ENCODE data around the gene OR5M3. TPM values are rescaled to one million over a fixed set of nuclear protein-coding genes. Genes with fewer than 3 reads are reported as not detected.
A peak's percentile ranks its signal among the peaks of the same experiment; 100 is the strongest.

Gene OR5M3
- not detected in 3 replicates for total RNA-seq
- long read RNA-seq: 0 reads

DNA sequence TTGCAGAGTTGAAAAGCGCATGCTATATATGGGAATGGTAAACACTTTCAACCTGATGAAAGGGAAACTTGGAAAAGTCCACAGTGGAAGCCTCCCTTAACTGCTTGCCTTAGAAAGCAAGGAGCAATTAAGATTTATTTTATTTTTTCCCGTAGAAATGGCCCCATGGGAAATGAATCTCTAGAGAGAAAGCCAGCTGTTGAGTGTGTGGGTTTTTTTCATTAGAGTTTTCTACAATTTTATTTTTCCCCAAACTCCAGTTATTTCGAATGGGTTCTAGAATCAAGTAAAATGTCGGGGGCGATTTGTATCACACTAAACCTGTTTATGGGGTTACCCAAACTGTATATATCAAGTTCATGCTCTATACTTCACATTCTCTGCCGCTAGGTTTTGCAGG is at the start of gene OR5M3:
Gene OR5M3, minus strand, starts transcription at position 101 of the 400 bp plus-strand sequence. CDS start 2,855 bp downstream, outside the sequence.
- no peaks in the 10 kb centered on the region for H3K36me3 Mint-ChIP-seq (ENCODE audit: low read depth)
- H3K27ac Mint-ChIP-seq (ENCODE audit: unreplicated experiment): no peak within 1 kb of the TSS
- no peak for TF ChIP-seq CTCF (IDR thresholded peaks at IDR 0.05)
- DNase-seq (ENCODE audit: low spot score): no peak
- H3K27me3 Mint-ChIP-seq (ENCODE audit: low read depth): no peaks in the 10 kb centered on the region
- no peaks in the 10 kb centered on the region for H3K4me1 Mint-ChIP-seq (ENCODE audit: low read depth)
- H3K9me3 Mint-ChIP-seq (ENCODE audit: low read depth): no peaks in the 10 kb centered on the region
- no peak within 1 kb of the TSS for H3K4me3 Mint-ChIP-seq (ENCODE audit: unreplicated experiment)

DNA sequence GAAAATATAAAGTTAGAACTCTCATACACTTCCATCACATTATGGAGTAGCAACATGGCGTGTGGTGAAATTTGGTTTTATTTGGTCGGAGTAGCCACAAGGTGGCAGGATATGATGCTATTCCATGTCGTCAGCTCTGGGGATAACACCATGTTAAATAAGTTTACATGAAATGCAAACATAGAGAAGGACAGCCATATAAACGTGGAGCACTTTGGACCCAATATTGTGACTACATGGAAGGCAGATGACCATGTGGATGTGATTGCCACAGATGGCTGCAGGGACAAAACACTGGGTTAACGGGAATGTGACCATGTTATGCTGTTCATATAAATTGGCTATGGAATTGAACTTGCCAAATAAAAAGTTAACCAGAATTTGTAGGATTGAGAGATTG is 48.9 kb upstream of the OR5M3 start:
- H3K27ac Mint-ChIP-seq (ENCODE audit: unreplicated experiment): no peak overlapping the region
- TF ChIP-seq CTCF (IDR thresholded peaks at IDR 0.05): peak; percentile 33
- no peak overlapping the region for H3K4me3 Mint-ChIP-seq (ENCODE audit: unreplicated experiment)
- H3K27me3 Mint-ChIP-seq (ENCODE audit: low read depth): no peaks in the 10 kb centered on the region
- DNase-seq (ENCODE audit: low spot score): no peak
- H3K9me3 Mint-ChIP-seq (ENCODE audit: low read depth): no peaks in the 10 kb centered on the region
- H3K4me1 Mint-ChIP-seq (ENCODE audit: low read depth): no peaks in the 10 kb centered on the region
- H3K36me3 Mint-ChIP-seq (ENCODE audit: low read depth): no peaks in the 10 kb centered on the region

DNA sequence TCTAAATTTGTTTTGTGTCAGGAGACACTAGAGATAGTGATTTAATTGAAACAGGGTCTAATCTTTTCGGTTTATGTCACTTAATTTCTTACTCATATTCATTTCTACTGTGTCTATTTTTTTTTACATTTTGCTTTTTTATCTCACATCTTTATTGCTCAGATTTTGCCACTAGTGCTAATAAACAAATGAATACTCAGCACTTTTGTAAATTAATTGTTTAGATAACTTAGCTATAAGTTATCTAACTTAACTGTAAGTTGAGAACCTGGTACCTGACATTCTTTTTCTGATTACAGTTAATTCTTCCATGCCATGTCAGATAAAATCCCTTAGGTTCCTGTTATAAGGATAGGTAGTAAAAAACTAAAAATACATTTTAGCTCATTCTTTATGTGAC is 40.1 kb upstream of the OR5M3 start:
- H3K9me3 Mint-ChIP-seq (ENCODE audit: low read depth): peaks cover 9% of the 10 kb centered on the region
- no peak overlapping the region for H3K4me3 Mint-ChIP-seq (ENCODE audit: unreplicated experiment)
- DNase-seq (ENCODE audit: low spot score): no peak
- no peaks in the 10 kb centered on the region for H3K27me3 Mint-ChIP-seq (ENCODE audit: low read depth)
- no peak overlapping the region for H3K27ac Mint-ChIP-seq (ENCODE audit: unreplicated experiment)
- H3K4me1 Mint-ChIP-seq (ENCODE audit: low read depth): no peaks in the 10 kb centered on the region
- H3K36me3 Mint-ChIP-seq (ENCODE audit: low read depth): no peaks in the 10 kb centered on the region
- no peak for TF ChIP-seq CTCF (IDR thresholded peaks at IDR 0.05)

- no peak overlapping the region for H3K4me3 Mint-ChIP-seq (ENCODE audit: unreplicated experiment)
- no peak for DNase-seq (ENCODE audit: low spot score)
Measured at GRCh38 chr11:56509439-56509838, 36.3 kb upstream of the OR5M3 start.

DNA sequence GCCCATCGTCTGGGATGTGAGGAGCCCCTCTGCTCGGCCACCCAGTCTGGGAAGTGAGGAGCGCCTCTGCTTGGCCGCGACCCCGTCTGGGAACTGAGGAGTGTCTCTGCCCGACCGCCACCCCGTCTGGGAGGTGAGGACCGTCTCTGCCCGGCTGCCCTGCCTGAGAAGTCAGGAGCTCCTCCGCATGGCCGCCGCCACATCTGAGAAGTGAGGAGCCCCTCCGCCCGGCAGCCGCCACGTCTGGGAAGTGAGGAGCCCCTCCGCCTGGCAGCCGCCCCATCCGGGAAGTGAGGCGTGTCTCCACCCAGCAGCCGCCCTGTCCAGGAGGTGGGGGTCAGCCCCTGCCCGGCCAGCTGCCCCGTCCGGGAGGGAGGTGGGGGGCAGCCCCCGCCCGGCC is 23.9 kb upstream of the OR5M3 start:
- Mint-ChIP-seq H3K36me3 (ENCODE audit: low read depth) (no peaks in the 10 kb centered on the region), H3K9me3 (ENCODE audit: low read depth) (peaks cover 5% of the 10 kb centered on the region), H3K4me3 (ENCODE audit: unreplicated experiment) (no peak overlapping the region), H3K27ac (ENCODE audit: unreplicated experiment) (no peak overlapping the region), H3K4me1 (ENCODE audit: low read depth) (no peaks in the 10 kb centered on the region), H3K27me3 (ENCODE audit: low read depth) (no peaks in the 10 kb centered on the region)
- DNase-seq (ENCODE audit: low spot score): peak; percentile 89
- TF ChIP-seq CTCF (IDR thresholded peaks at IDR 0.05): no peak

More at GRCh38 chr11:56509439-56509838, 36.3 kb upstream of the OR5M3 start:
- no peak for TF ChIP-seq CTCF (IDR thresholded peaks at IDR 0.05)
- peaks cover 11% of the 10 kb centered on the region for H3K9me3 Mint-ChIP-seq (ENCODE audit: low read depth)
- no peak overlapping the region for H3K27ac Mint-ChIP-seq (ENCODE audit: unreplicated experiment)
- no peaks in the 10 kb centered on the region for H3K27me3 Mint-ChIP-seq (ENCODE audit: low read depth)
- H3K4me1 Mint-ChIP-seq (ENCODE audit: low read depth): no peaks in the 10 kb centered on the region
- no peaks in the 10 kb centered on the region for H3K36me3 Mint-ChIP-seq (ENCODE audit: low read depth)
